LNCAP (cell line): Measurements from ENCODE around the gene PLK3.

Experiments used
- CTCF ChIP-seq: fragments of 450-650 bp; IDR thresholded peaks from 2 replicates; pipeline ENCODE4 v1.5.1; 2017; ENCODE audit warnings: mild to moderate bottlenecking

Gene PLK3

DNA sequence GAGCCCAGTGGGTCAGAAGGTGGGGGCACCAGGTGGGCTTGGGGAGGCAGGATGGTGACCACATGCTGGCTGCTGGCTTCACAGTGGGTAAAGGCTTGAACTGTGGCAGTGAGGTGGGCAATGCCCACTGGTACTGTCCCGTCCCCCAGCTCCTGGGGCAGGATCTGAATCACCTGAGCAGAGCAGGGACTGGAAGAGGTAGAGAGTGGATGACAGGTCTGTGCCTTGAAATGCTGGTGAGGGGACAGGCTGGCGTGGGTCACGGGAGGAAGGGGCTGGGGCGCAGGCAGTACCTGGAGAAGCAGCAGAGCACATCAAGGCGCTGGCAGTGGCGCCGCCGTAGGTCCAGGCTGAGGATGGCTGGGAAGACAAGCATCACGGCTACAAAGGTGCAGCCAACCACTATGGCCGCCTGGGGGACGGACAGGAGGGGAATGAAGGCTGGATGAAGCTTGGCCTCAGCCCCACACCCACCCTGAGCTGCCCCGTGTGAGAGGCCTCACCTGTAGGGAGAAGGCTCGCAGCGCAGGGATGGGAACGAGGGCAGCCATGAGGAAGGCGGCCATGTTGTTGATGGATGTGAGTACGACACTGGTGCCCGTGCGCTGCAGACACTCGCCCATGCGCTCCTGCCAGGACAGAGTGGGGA lies 27.9 kb downstream of the PLK3 start:
- no peak for TF ChIP-seq CTCF

- no peak for TF ChIP-seq CTCF
These were observed 28.8 kb downstream of the PLK3 start for GRCh38 chr1:44828841-44829440.

DNA sequence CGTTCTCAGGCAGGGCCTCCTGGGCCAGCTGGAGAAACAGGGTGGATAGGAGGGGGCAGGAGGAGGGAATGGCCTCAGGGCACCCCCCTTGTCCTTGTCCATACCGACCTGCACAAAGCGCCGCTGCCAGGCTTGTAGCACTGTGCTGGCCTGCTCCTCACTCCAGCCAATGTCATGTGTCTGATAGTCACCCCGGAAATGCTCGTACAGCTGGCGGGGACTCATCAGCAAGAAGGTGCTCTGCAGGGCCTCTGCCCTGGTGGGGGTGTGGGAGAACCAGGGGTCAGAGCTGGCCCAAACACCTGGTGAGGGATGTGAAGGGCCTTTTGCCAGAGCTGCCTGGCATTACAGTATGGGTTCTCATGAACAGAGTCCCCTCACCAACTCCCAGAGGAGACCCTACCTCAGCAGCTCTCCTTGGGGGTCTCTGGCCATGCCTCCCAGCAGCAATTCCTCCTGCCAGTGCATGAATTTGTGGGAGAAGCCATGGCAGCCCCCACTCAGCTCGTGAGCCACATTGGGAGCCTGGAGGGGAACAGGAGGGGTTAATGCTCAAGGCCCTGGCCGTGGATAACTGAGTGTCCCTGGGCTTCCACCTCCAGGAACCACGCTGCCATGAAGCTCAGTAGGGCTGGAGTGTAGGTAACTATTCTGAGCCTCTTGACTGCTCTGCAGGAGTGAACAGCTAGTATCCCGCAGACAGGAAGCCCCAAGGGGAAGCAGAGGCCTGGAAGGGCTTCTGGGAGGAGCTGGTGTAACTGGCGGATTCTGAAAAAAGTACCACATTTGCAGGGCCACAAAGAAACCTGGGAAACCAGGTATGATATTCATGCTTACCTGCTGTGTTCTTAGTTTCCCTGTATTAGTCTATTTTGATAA lies 29.6 kb downstream of the PLK3 start:
- no peak for TF ChIP-seq CTCF

DNA sequence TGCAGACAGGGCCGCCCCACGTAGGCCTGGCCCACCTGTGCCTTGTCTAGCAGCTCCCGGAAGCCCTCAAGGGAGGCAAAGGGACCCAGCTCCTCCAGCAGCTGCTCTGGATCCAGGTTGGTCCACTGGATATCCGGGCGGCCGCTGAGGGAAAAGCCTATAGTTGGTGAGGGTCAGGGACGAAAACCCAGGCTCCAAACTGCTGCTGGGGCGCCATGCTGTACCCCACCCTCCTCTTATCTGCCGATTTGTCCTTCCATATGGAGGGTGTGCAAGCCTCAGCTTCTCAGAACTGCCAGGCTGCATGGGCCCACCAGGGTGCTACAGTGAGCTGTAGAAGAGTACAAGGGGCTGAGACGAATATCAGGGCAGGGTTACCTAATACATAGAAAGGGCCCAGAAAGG lies 30.7 kb downstream of the PLK3 start:
- no peak for TF ChIP-seq CTCF

GRCh38 chr1:44831516-44831915 lies 31.3 kb downstream of the PLK3 start:
- TF ChIP-seq CTCF = no peak

DNA sequence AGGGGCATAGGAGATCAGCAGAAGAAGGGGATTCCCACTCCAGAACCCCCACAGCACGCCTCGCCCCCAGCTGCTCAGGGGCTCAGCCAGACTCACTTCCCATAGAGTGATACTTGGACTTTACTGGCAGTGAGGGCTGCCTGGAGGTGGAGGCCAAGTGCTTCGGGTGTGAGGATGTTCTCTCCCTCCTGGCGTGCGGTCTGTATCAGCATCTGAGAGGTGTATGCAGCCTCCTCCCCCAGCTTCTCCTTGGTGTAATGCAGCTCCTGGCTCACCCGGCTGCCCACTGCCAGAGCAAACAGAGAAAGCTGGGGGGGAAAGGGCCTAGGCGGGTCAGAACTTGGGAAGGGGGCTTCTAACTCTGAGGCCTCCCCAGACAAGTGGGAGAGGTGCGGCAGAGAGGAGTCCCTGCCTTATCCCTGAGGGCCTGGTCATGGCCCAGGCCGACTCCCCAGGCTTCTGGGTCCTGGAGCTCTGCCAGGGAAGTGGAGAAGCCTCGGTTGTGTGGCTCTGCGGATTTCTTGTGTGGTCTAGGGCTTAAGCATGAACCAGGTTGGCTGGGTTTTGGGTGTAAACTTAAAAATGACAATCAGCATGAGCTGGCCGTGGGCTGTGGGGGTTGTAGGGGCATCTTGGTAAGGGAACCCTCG lies 32.0 kb downstream of the PLK3 start:
- no peak for TF ChIP-seq CTCF

- no peak for TF ChIP-seq CTCF
These were observed 34.2 kb downstream of the PLK3 start for GRCh38 chr1:44834328-44834727.
